CD14-positive monocyte (primary cell): Measurements from ENCODE around the gene INIP. TPM values are rescaled to one million over a fixed set of nuclear protein-coding genes. Genes with fewer than 3 reads are reported as not detected.
"Not testable (repeated sequence)": the region's sequence is repeated elsewhere in the genome, so short reads cannot be mapped to it uniquely, and the experiment has no call there.

Experiments
- DNase-seq, 3 donors: peaks; one replicate each; pipeline ENCODE4 v3.0.0-alpha.2; 2011 to 2022
- H2AFZ ChIP-seq: 2 replicates; pipeline ENCODE4 v1.6.0; 2012; ENCODE audit warnings: mild to moderate bottlenecking, low read depth, low read length, inconsistent platforms; ENCODE audit not compliant: insufficient read depth, poor library complexity, severe bottlenecking
- H3K27ac ChIP-seq, 2 donors: 1 replicate in 1 of 2; 2 replicates in 1 of 2; pipeline ENCODE4 v1.5.1; 2012 to 2013; ENCODE audit warnings: low read length in 2 of 2, control low read depth in 1 of 2, inconsistent platforms in 1 of 2, low read depth in 1 of 2, mild to moderate bottlenecking in 1 of 2
- H3K27me3 ChIP-seq, 2 donors: one replicate each; pipeline versions ENCODE4 v1.6.0 to v1.6.1; 2011 to 2013; ENCODE audit warnings: low read length in 2 of 2; ENCODE audit not compliant: control insufficient read depth in 2 of 2, insufficient read depth in 2 of 2
- H3K36me3 ChIP-seq, 2 donors: replicated peaks in 1 of 2; 1 replicate in 1 of 2; 2 replicates in 1 of 2; pipeline versions ENCODE4 v1.5.1 to v1.6.1; 2012 to 2013; ENCODE audit warnings: low read length in 2 of 2, control low read depth in 1 of 2, inconsistent platforms in 1 of 2, mild to moderate bottlenecking in 1 of 2; ENCODE audit not compliant: insufficient read depth in 2 of 2, control insufficient read depth in 1 of 2
- H3K4me1 ChIP-seq, 2 donors: 1 replicate in 1 of 2; 2 replicates in 1 of 2; pipeline versions ENCODE4 v1.5.1 to v1.6.1; 2012 to 2013; ENCODE audit warnings: low read length in 2 of 2, control low read depth in 1 of 2, inconsistent platforms in 1 of 2, mild to moderate bottlenecking in 1 of 2, moderate library complexity in 1 of 2; ENCODE audit not compliant: insufficient read depth in 2 of 2, control insufficient read depth in 1 of 2
- H3K4me2 ChIP-seq: replicated peaks from 2 replicates; pipeline ENCODE3; 2012; ENCODE audit warnings: low read length, moderate library complexity, mild to moderate bottlenecking; ENCODE audit not compliant: poor library complexity, severe bottlenecking; ENCODE audit errors: extremely low read depth
- H3K4me3 ChIP-seq, 3 experiments: fragments of 200-600 bp in 1 of 3; sonication (generic) in 1 of 3; replicated peaks in 1 of 3; 1 replicate in 2 of 3; 2 replicates in 1 of 3; pipeline ENCODE4 v1.5.1; 2011 to 2013; ENCODE audit warnings: low read length in 3 of 3, mild to moderate bottlenecking in 3 of 3, control low read depth in 2 of 3, low read depth in 2 of 3, inconsistent platforms in 1 of 3, moderate library complexity in 1 of 3
- H3K79me2 ChIP-seq: 2 replicates; pipeline ENCODE4 v1.6.0; 2012; ENCODE audit warnings: mild to moderate bottlenecking, control low read depth, inconsistent platforms, low read length, moderate library complexity; ENCODE audit not compliant: insufficient read depth
- H3K9ac ChIP-seq: 2 replicates; pipeline ENCODE4 v1.6.0; 2017; ENCODE audit warnings: low read length, mild to moderate bottlenecking; ENCODE audit not compliant: insufficient read depth, poor library complexity, severe bottlenecking
- H3K9me3 ChIP-seq, 2 donors: replicated peaks in 1 of 2; 1 replicate in 1 of 2; 2 replicates in 1 of 2; pipeline versions ENCODE4 v1.5.1 to v1.6.1; 2012 to 2013; ENCODE audit warnings: low read length in 2 of 2, control low read depth in 1 of 2; ENCODE audit not compliant: control insufficient read depth in 1 of 2, insufficient read depth in 1 of 2
- H4K20me1 ChIP-seq: 2 replicates; pipeline ENCODE4 v1.6.0; 2012; ENCODE audit warnings: mild to moderate bottlenecking, low read length, control low read depth, moderate library complexity; ENCODE audit not compliant: insufficient read depth
- H3K27ac Mint-ChIP-seq, 7 donors: one replicate each; pipeline ENCODE4 v1.8.0; 2020; ENCODE audit warnings: mild to moderate bottlenecking in 7 of 7, mixed read lengths in 7 of 7, moderate library complexity in 6 of 7, inconsistent platforms in 2 of 7
- H3K27me3 Mint-ChIP-seq, 3 donors: one replicate each; pipeline ENCODE4 v1.8.0; 2021 to 2022; ENCODE audit warnings: low read depth in 3 of 3, mild to moderate bottlenecking in 3 of 3, mixed read lengths in 3 of 3, moderate library complexity in 3 of 3, inconsistent platforms in 1 of 3
- H3K36me3 Mint-ChIP-seq, 2 donors: one replicate each; pipeline ENCODE4 v1.8.0; 2020; ENCODE audit warnings: mixed read lengths in 2 of 2, inconsistent platforms in 1 of 2, mild to moderate bottlenecking in 1 of 2
- H3K4me1 Mint-ChIP-seq: one replicate; pipeline ENCODE4 v1.8.0; 2020; ENCODE audit warnings: mild to moderate bottlenecking, mixed read lengths
- H3K4me3 Mint-ChIP-seq, 2 donors: one replicate each; pipeline ENCODE4 v1.8.0; 2020; ENCODE audit warnings: mild to moderate bottlenecking in 2 of 2, mixed read lengths in 2 of 2, moderate library complexity in 1 of 2
- H3K9me3 Mint-ChIP-seq, 7 donors: one replicate each; pipeline ENCODE4 v1.8.0; 2020 to 2022; ENCODE audit warnings: mixed read lengths in 7 of 7, mild to moderate bottlenecking in 6 of 7, moderate library complexity in 6 of 7, inconsistent platforms in 2 of 7
- CTCF ChIP-seq: fragments of 200-600 bp; IDR thresholded peaks from one replicate; pipeline ENCODE4 v1.8.0; 2022; ENCODE audit warnings: antibody characterized with exemption, mild to moderate bottlenecking
- WGBS: methylation state at CpG from one replicate; pipeline ENCODE4 v1.1.5; 2013; ENCODE audit warnings: missing lambda C conversion rate; ENCODE audit not compliant: insufficient coverage; 5-methylcytosine and 5-hydroxymethylcytosine counted together
- intact Hi-C, 2 donors: fragments of 100-400 bp; cut with micrococcal nuclease; formaldehyde crosslinking; loops; one replicate each; pipeline versions ENCODE4 v1.15.0 to v1.15.1; 2023
- polyA plus RNA-seq, 3 donors: library from polyadenylated mRNA; depleted of rRNA in 1 of 3; unstranded in 2 of 3; stranded (reverse) in 1 of 3; fragments of 300-500 nt in 2 of 3; fragments of >200 nt in 1 of 3; fragmentation: Illumina TruSeq in 2 of 3; gene quantifications; 1 replicate in 2 of 3; 2 replicates in 1 of 3; pipeline ENCODE4 v1.2.3, GENCODE V29; 2012 to 2021

Gene INIP
- polyA plus RNA-seq, 3 donors, result 10.7 to 53.0 (median 49.0) TPM

GRCh38 chr9:112680731-112681402, 37.0 kb downstream of the INIP start:
- H2AFZ ChIP-seq, result no peak overlapping the region
- Mint-ChIP-seq H3K27me3 (peaks cover 0 to 5% (median 2%) of the 10 kb centered on the region in 3 donors), H3K9me3 (peaks cover 13 to 25% (median 19%) of the 10 kb centered on the region in 7 donors), H3K36me3 (peaks cover 10% of the 10 kb centered on the region in 2 donors), H3K4me1 (no peaks in the 10 kb centered on the region), H3K27ac (peak overlapping the region in 2 of 7 donors; percentile 27 to 42), H3K4me3 (no peak overlapping the region)
- no peak overlapping the region for H3K9ac ChIP-seq
- no peaks in the 10 kb centered on the region for H4K20me1 ChIP-seq
- DNase-seq, result no peak
- no peak overlapping the region for H3K27ac ChIP-seq
- intact Hi-C loops, result no loop called here
- no peaks in the 10 kb centered on the region for H3K27me3 ChIP-seq
- 100% methylated on average over 5 of the region's 6 CpGs for WGBS
- H3K9me3 ChIP-seq, result peaks cover 11 to 19% of the 10 kb centered on the region in 2 donors
- H3K4me1 ChIP-seq, result no peaks in the 10 kb centered on the region
- H3K4me2 ChIP-seq, result no peak overlapping the region
- no peak overlapping the region for H3K4me3 ChIP-seq
- TF ChIP-seq CTCF, result no peak
- H3K79me2 ChIP-seq, result no peaks in the 10 kb centered on the region
- peaks cover 4 to 14% of the 10 kb centered on the region in 2 donors for H3K36me3 ChIP-seq

DNA sequence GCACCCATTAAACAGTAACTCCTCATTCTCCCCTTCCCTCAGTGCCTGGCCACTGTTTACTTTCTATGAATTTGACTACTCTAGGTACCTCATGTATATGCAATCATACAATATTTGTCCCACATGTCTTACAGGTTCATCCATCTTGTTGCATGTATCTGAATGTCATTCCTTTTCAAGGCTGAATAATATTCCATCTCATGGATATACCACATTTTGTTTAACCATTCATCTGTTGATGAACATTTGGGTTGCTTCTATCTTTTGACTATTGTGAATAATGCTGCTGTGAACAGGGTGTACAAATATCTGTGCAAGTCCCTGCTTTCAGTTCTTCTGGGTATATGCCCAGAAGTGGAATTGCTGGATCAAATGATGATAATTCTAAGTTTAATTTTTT, 40.9 kb downstream of the INIP start:
- Mint-ChIP-seq H3K9me3 (peaks cover 14 to 24% (median 19%) of the 10 kb centered on the region in 7 donors), H3K4me1 (no peaks in the 10 kb centered on the region), H3K4me3 (no peak overlapping the region), H3K27me3 (peaks cover 2 to 9% (median 2%) of the 10 kb centered on the region in 3 donors), H3K36me3 (no peaks in the 10 kb centered on the region), H3K27ac (no peak overlapping the region)
- no peak overlapping the region for H3K27ac ChIP-seq
- no peak overlapping the region for H3K4me2 ChIP-seq
- no peaks in the 10 kb centered on the region for H3K4me1 ChIP-seq
- H3K9ac ChIP-seq, result no peak overlapping the region
- no peaks in the 10 kb centered on the region for H3K27me3 ChIP-seq
- peaks cover 11 to 19% of the 10 kb centered on the region in 2 donors for H3K9me3 ChIP-seq
- intact Hi-C loops, result no loop called here
- H3K79me2 ChIP-seq, result no peaks in the 10 kb centered on the region
- no peaks in the 10 kb centered on the region for H3K36me3 ChIP-seq
- no peaks in the 10 kb centered on the region for H4K20me1 ChIP-seq
- no peak for TF ChIP-seq CTCF
- DNase-seq, result no peak
- H2AFZ ChIP-seq, result no peak overlapping the region
- H3K4me3 ChIP-seq, result no peak overlapping the region

DNA sequence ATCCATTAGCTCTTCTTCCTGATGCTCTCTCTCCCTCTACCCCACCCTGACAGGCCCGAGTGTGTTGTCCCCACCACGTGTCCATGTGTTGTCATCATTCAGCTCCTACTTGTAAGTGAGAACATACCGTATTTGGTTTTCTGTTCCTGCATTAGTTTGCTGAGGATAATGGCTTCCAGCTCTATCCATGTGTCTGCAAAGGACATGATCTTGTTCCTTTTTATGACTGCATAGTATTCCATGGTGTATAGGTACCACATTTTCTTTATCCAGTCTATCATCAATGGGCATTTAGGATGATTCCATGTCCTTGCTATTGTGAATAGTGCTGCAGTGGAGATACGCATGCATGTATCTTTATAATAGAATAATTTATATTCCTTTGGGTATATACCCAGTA, 44.7 kb downstream of the INIP start:
- H3K27me3 Mint-ChIP-seq, H3K9ac ChIP-seq, H3K4me1 Mint-ChIP-seq, H3K4me2 ChIP-seq, H3K36me3 Mint-ChIP-seq, DNase-seq, H3K79me2 ChIP-seq, H3K4me1 ChIP-seq, H3K4me3 ChIP-seq, H3K27me3 ChIP-seq, H3K27ac Mint-ChIP-seq, H3K9me3 ChIP-seq, H4K20me1 ChIP-seq, H2AFZ ChIP-seq, H3K27ac ChIP-seq, intact Hi-C loops, H3K4me3 Mint-ChIP-seq, H3K36me3 ChIP-seq: not testable (repeated sequence)
- H3K9me3 Mint-ChIP-seq, result peaks cover 2 to 14% (median 10%) of the 10 kb centered on the region in 7 donors
- WGBS, result 100% methylated on average over 1 of the region's 4 CpGs
